Karpas-422 (cell line): Measurements from ENCODE around the gene CIROP. TPM values are rescaled to one million over a fixed set of nuclear protein-coding genes. Genes with fewer than 3 reads are reported as not detected.

ENCODE experiments used
- DNase-seq: peaks from one replicate; pipeline ENCODE4 v3.0.0-alpha.2; 2015
- H2AFZ ChIP-seq: fragments of 200-600 bp; sonication (generic); 2 replicates; pipeline ENCODE4 v1.6.1; 2014; ENCODE audit warnings: antibody characterized with exemption, low read length, mixed read lengths
- H3K27ac ChIP-seq: fragments of 200-600 bp; sonication (generic); 2 replicates; pipeline ENCODE4 v1.5.1; 2014; ENCODE audit warnings: mild to moderate bottlenecking, low read length, moderate library complexity
- H3K27me3 ChIP-seq: fragments of 200-600 bp; sonication (generic); 2 replicates; pipeline ENCODE4 v1.6.1; 2014; ENCODE audit warnings: low read length, mixed read lengths
- H3K36me3 ChIP-seq: fragments of 200-600 bp; sonication (generic); 2 replicates; pipeline ENCODE4 v1.6.1; 2014; ENCODE audit warnings: low read length, mixed read lengths; ENCODE audit not compliant: insufficient read depth
- H3K4me1 ChIP-seq: fragments of 200-600 bp; sonication (generic); 2 replicates; pipeline ENCODE4 v1.6.1; 2014; ENCODE audit warnings: mild to moderate bottlenecking, low read length, mixed read lengths
- H3K4me2 ChIP-seq: fragments of 200-600 bp; sonication (generic); 2 replicates; pipeline ENCODE4 v1.6.1; 2014; ENCODE audit warnings: low read length, low read depth, mild to moderate bottlenecking; ENCODE audit not compliant: poor library complexity, severe bottlenecking
- H3K4me3 ChIP-seq: fragments of 200-600 bp; sonication (generic); 2 replicates; pipeline ENCODE4 v1.5.1; 2014; ENCODE audit warnings: mild to moderate bottlenecking, antibody characterized with exemption, low read length, mixed read lengths
- H3K79me2 ChIP-seq: fragments of 200-600 bp; sonication (generic); 2 replicates; pipeline ENCODE4 v1.6.1; 2014; ENCODE audit warnings: mild to moderate bottlenecking, low read length, mixed read lengths
- H3K9ac ChIP-seq: fragments of 200-600 bp; sonication (generic); 2 replicates; pipeline ENCODE4 v1.6.0; 2014; ENCODE audit warnings: low read length
- H3K9me2 ChIP-seq: fragments of 200-600 bp; sonication (generic), shearing (Covaris generic); replicated peaks from 2 replicates; pipeline ENCODE4 v1.6.0; 2014; ENCODE audit warnings: mild to moderate bottlenecking, low read length, moderate library complexity; ENCODE audit not compliant: insufficient read depth
- H3K9me3 ChIP-seq: fragments of 300-700, 200-600 bp; sonication (generic); 2 replicates; pipeline ENCODE4 v1.6.1; 2014; ENCODE audit warnings: low read length, mixed read lengths
- H4K20me1 ChIP-seq: fragments of 200-600 bp; sonication (generic); 2 replicates; pipeline ENCODE4 v1.6.1; 2014; ENCODE audit warnings: mild to moderate bottlenecking, antibody characterized with exemption, low read length, low read depth; ENCODE audit not compliant: insufficient read depth
- total RNA-seq: library from RNA; depleted of rRNA; stranded (reverse); fragments of >200 nt; shearing (Covaris generic); gene quantifications from 2 replicates; pipeline ENCODE4 v1.2.3, GENCODE V29; 2014; ENCODE audit warnings: low replicate concordance; rRNA removed

Gene CIROP
- total RNA-seq, 1 experiment from 2014 or later = not detected

GRCh38 chr14:23052182-23052623 lies 52.6 kb downstream of the CIROP start:
- Histone ChIP-seq H3K9me3 (no peaks in the 10 kb centered on the region), H4K20me1 (peaks cover 5% of the 10 kb centered on the region; the same call in 1 of the 2 replicates), H3K9ac (no peak overlapping the region)

DNA sequence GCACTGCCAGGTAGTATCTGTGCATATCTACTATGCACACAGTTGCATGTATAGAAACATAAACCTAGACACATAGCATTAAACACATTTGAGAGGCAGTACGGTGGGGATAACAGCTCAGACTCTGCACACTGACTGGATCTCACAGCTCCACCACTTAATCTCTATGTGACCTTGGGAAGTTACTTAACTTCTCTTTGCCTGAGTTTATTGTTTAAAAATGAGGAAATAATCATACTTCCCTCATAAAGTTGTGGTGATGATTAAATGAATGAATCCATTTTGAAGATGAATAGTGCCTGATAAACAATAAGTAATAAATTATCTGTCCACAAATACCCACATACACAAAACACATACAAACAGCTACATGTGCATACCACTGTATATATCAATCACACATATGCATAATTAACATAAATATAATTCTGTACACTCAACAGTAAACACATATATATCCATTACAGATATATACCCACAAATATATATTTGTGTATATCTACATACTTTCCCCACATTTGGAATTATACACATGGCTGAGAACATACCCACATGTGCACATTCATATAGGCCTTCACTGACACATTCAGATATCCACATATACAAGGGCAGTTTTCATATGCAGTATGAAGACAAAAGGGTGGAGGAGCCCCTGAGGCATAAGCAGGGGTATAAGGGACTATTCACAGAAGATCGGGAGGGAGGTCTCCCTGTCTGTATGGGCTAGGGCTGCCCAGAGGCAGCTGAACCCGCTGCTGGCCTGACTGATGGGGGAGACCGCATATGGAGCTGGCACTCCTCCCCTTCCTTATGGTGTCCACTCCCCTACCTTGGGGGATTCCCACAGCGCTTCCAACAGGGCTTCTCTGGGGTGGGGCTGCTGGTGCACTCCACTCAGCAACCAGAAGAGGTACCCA lies 53.4 kb downstream of the CIROP start:
- Histone ChIP-seq H3K27ac (no peak overlapping the region), H3K27me3 (no peaks in the 10 kb centered on the region), H3K36me3 (no peaks in the 10 kb centered on the region), H3K4me1 (peaks cover 3% of the 10 kb centered on the region), H3K9me2 (no peaks in the 10 kb centered on the region), H3K79me2 (no peaks in the 10 kb centered on the region), H3K4me2 (no peak overlapping the region), H3K9me3 (no peaks in the 10 kb centered on the region), H3K4me3 (no peak overlapping the region), H4K20me1 (no peaks in the 10 kb centered on the region), H3K9ac (no peak overlapping the region), H2AFZ (no peak overlapping the region)
- no peak for DNase-seq

More at GRCh38 chr14:23052182-23052623, 52.6 kb downstream of the CIROP start:
- Histone ChIP-seq H3K79me2 (no peaks in the 10 kb centered on the region), H3K27me3 (no peaks in the 10 kb centered on the region), H3K9me2 (no peaks in the 10 kb centered on the region), H3K4me3 (no peak overlapping the region), H2AFZ (no peak overlapping the region), H3K27ac (no peak overlapping the region), H3K36me3 (no peaks in the 10 kb centered on the region), H3K4me2 (no peak overlapping the region), H3K4me1 (peaks cover 11% of the 10 kb centered on the region)
- no peak for DNase-seq

Other genes starting within 250 kb of the CIROP start
- gene LRP10, start 233.2 kb downstream of the CIROP start, total RNA-seq = 34.3 and 43.1 TPM in 2 replicates
- 0.51 TPM in 1 of 2 replicates, not detected in the other for gene REM2, start 221.8 kb downstream of the CIROP start, total RNA-seq
- gene RBM23, start 185.8 kb downstream of the CIROP start, total RNA-seq = 67.7 and 79.1 TPM in 2 replicates
- gene PRMT5, start 175.6 kb downstream of the CIROP start, total RNA-seq = 116 and 152 TPM in 2 replicates
- gene HAUS4, start 147.9 kb downstream of the CIROP start, total RNA-seq = 45.9 and 52.4 TPM in 2 replicates
- not detected in 2 replicates for gene AJUBA, start 122.4 kb downstream of the CIROP start, total RNA-seq
- 21.6 and 43.2 TPM in 2 replicates for gene C14orf93, start 94.8 kb downstream of the CIROP start, total RNA-seq
- 65.4 and 67.1 TPM in 2 replicates for gene PSMB5, start 70.1 kb downstream of the CIROP start, total RNA-seq
- gene PSMB11, start 62.8 kb downstream of the CIROP start, total RNA-seq = not detected in 2 replicates
- gene CDH24, start 47.5 kb downstream of the CIROP start, total RNA-seq = 0.34 and 1.0 TPM in 2 replicates
- gene ACIN1, start 9.9 kb downstream of the CIROP start, total RNA-seq = 125 and 159 TPM in 2 replicates
- gene C14orf119, start 9.5 kb downstream of the CIROP start, total RNA-seq = 52.6 and 69.3 TPM in 2 replicates
- 0.11 TPM in 1 of 2 replicates, not detected in the other for gene CEBPE, start 14.3 kb upstream of the CIROP start, total RNA-seq
- 0.79 TPM in 1 of 2 replicates, not detected in the other for gene SLC7A8, start 78.7 kb upstream of the CIROP start, total RNA-seq
- not detected in 2 replicates for gene RNF212B, start 132.9 kb upstream of the CIROP start, total RNA-seq
- gene HOMEZ, start 181.1 kb upstream of the CIROP start, total RNA-seq = 9.3 and 12.7 TPM in 2 replicates
- 48.3 and 70.4 TPM in 2 replicates for gene PPP1R3E, start 197.9 kb upstream of the CIROP start, total RNA-seq
- gene BCL2L2, start 201.8 kb upstream of the CIROP start, total RNA-seq = 15.1 and 18.3 TPM in 2 replicates
- 126 and 195 TPM in 2 replicates for gene PABPN1, start 216.5 kb upstream of the CIROP start, total RNA-seq
- not detected in 2 replicates for gene SLC22A17, start 247.9 kb upstream of the CIROP start, total RNA-seq